ENCODE data around the gene COA1. TPM values are rescaled to one million over a fixed set of nuclear protein-coding genes. Genes with fewer than 3 reads are reported as not detected.
A peak's percentile ranks its signal among the peaks of the same experiment; 100 is the strongest.

Gene COA1
- polyA plus RNA-seq, 1 donor (not counting 4 experiments of a cell fraction or from before 2014, with no cell fraction given), result 32.2 TPM

- DNase-seq (ENCODE audit: low read depth, low spot score) (no peak), FAIRE-seq (no peak)
- Histone ChIP-seq H3K4me3 (ENCODE audit: control insufficient read depth in 2 of 3, extremely low read depth in 1 of 3, insufficient read depth in 2 of 3, low read depth in 1 of 3, low read length in 3 of 3) (peak overlapping the region; percentile 54 to 83 (median 81)), H2AFZ (ENCODE audit: control insufficient read depth, low read length) (peak overlapping the region; percentile 90), H3K27me3 (ENCODE audit: control insufficient read depth, extremely low read depth, insufficient read depth, low read length) (no peaks in the 10 kb centered on the region), H4K20me1 (ENCODE audit: control insufficient read depth, extremely low read depth, insufficient read depth, low read length) (no peaks in the 10 kb centered on the region), H3K9me1 (ENCODE audit: control insufficient read depth, extremely low read depth, insufficient read depth, low read length) (no peaks in the 10 kb centered on the region), H3K27ac (ENCODE audit: control insufficient read depth, insufficient read depth, low read length) (peak overlapping the region; percentile 71), H3K4me1 (ENCODE audit: control insufficient read depth, extremely low read depth, insufficient read depth, low read length) (peaks cover 16% of the 10 kb centered on the region), H3K9ac (ENCODE audit: control insufficient read depth, extremely low read depth, insufficient read depth, low read length) (peak overlapping the region; percentile 81), H3K9me3 (ENCODE audit: control insufficient read depth, low read depth, low read length) (no peaks in the 10 kb centered on the region), H3K4me2 (ENCODE audit: control insufficient read depth, extremely low read depth, insufficient read depth, low read depth, low read length) (peak overlapping the region; percentile 72), H3K36me3 (ENCODE audit: control insufficient read depth in 2 of 2, extremely low read depth in 1 of 2, insufficient read depth in 2 of 2, low read length in 2 of 2) (no peaks in the 10 kb centered on the region), H3K79me2 (ENCODE audit: control insufficient read depth, insufficient read depth, low read length) (peaks cover 3% of the 10 kb centered on the region)
- TF ChIP-seq, protein P1, sequence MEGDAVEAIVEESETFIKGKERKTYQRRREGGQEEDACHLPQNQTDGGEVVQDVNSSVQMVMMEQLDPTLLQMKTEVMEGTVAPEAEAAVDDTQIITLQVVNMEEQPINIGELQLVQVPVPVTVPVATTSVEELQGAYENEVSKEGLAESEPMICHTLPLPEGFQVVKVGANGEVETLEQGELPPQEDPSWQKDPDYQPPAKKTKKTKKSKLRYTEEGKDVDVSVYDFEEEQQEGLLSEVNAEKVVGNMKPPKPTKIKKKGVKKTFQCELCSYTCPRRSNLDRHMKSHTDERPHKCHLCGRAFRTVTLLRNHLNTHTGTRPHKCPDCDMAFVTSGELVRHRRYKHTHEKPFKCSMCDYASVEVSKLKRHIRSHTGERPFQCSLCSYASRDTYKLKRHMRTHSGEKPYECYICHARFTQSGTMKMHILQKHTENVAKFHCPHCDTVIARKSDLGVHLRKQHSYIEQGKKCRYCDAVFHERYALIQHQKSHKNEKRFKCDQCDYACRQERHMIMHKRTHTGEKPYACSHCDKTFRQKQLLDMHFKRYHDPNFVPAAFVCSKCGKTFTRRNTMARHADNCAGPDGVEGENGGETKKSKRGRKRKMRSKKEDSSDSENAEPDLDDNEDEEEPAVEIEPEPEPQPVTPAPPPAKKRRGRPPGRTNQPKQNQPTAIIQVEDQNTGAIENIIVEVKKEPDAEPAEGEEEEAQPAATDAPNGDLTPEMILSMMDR (optimal IDR thresholded peaks at IDR 0.05 in 1 of 3, IDR thresholded peaks at IDR 0.05 in 1 of 3, conservative IDR thresholded peaks at IDR 0.05 in 1 of 3; ENCODE audit: extremely low read depth in 1 of 3, insufficient read depth in 2 of 3, low read length in 3 of 3), result no peak
- TF ChIP-seq EZH2 (IDR thresholded peaks at IDR 0.05; ENCODE audit: low read length), result no peak
- dilution Hi-C loops (cut with MboI; ENCODE audit: extremely low pct_ligation_motif_present, low sequenced_read_pairs), result no loop called here
These were observed 29.7 kb upstream of the COA1 start for GRCh38 chr7:43758822-43759683.

- H3K4me2 ChIP-seq (ENCODE audit: control insufficient read depth, extremely low read depth, insufficient read depth, low read depth, low read length), result peak within 1 kb of the TSS; percentile 80
- H3K9ac ChIP-seq (ENCODE audit: control insufficient read depth, extremely low read depth, insufficient read depth, low read length), result peak within 1 kb of the TSS; percentile 81
- H3K27me3 ChIP-seq (ENCODE audit: control insufficient read depth, extremely low read depth, insufficient read depth, low read length), result no peaks in the 10 kb centered on the region
- DNase-seq (ENCODE audit: low read depth, low spot score) (no peak), FAIRE-seq (no peak)
- H3K9me3 ChIP-seq (ENCODE audit: control insufficient read depth, low read depth, low read length), result no peaks in the 10 kb centered on the region
- H3K9me1 ChIP-seq (ENCODE audit: control insufficient read depth, extremely low read depth, insufficient read depth, low read length), result no peaks in the 10 kb centered on the region
- TF ChIP-seq, protein P1 (optimal IDR thresholded peaks at IDR 0.05 in 1 of 3, IDR thresholded peaks at IDR 0.05 in 1 of 3, conservative IDR thresholded peaks at IDR 0.05 in 1 of 3; ENCODE audit: extremely low read depth in 1 of 3, insufficient read depth in 2 of 3, low read length in 3 of 3), result no peak
- TF ChIP-seq EZH2 (IDR thresholded peaks at IDR 0.05; ENCODE audit: low read length), result no peak
- dilution Hi-C loops (cut with MboI; ENCODE audit: extremely low pct_ligation_motif_present, low sequenced_read_pairs), result no loop called here
- H3K27ac ChIP-seq (ENCODE audit: control insufficient read depth, insufficient read depth, low read length), result peak within 1 kb of the TSS; percentile 71
- H2AFZ ChIP-seq (ENCODE audit: control insufficient read depth, low read length), result peak within 1 kb of the TSS; percentile 90
- peak within 1 kb of the TSS; percentile 54 to 83 (median 81) for H3K4me3 ChIP-seq (ENCODE audit: control insufficient read depth in 2 of 3, extremely low read depth in 1 of 3, insufficient read depth in 2 of 3, low read depth in 1 of 3, low read length in 3 of 3)
- peaks cover 8% of the 10 kb centered on the region for H3K4me1 ChIP-seq (ENCODE audit: control insufficient read depth, extremely low read depth, insufficient read depth, low read length)
- no peaks in the 10 kb centered on the region for H4K20me1 ChIP-seq (ENCODE audit: control insufficient read depth, extremely low read depth, insufficient read depth, low read length)
- peaks cover 3% of the 10 kb centered on the region for H3K79me2 ChIP-seq (ENCODE audit: control insufficient read depth, insufficient read depth, low read length)
- no peaks in the 10 kb centered on the region for H3K36me3 ChIP-seq (ENCODE audit: control insufficient read depth in 2 of 2, extremely low read depth in 1 of 2, insufficient read depth in 2 of 2, low read length in 2 of 2)
These were observed 28.9 kb upstream of the COA1 start, which contains the start of gene BLVRA for GRCh38 chr7:43758029-43758821. BLVRA (plus strand) TSS chr7:43758680; CDS start chr7:43771159, 12,479 bp downstream.
